Body of pancreas (tissue), 4 donors: ENCODE results near the gene SMAD2. TPM values are rescaled to one million over a fixed set of nuclear protein-coding genes. Genes with fewer than 3 reads are reported as not detected.
A peak's percentile ranks its signal among the peaks of the same experiment; 100 is the strongest.

Experiments
- ATAC-seq: fragments of 150-250 bp; one replicate; pipeline ENCODE4 v1.9.1; 2016
- DNase-seq, 4 donors: peaks; one replicate each; pipeline ENCODE4 v3.0.0-alpha.2; 2019
- H3K27ac ChIP-seq, 4 donors: fragments of 200-600 bp; sonication (generic); 1 replicate in 3 of 4; 2 replicates in 1 of 4; pipeline versions ENCODE4 v1.5.1 to v1.6.1; 2016 to 2019; ENCODE audit warnings: mild to moderate bottlenecking in 1 of 4, mixed read lengths in 1 of 4, moderate library complexity in 1 of 4
- H3K27me3 ChIP-seq, 2 donors: fragments of 200-600 bp; sonication (generic); one replicate each; pipeline ENCODE4 v1.6.0; 2016; ENCODE audit warnings: mild to moderate bottlenecking in 1 of 2
- H3K36me3 ChIP-seq, 2 donors: fragments of 200-600 bp; sonication (generic); replicated peaks in 1 of 2; 2 replicates each; pipeline ENCODE4 v1.5.1; 2016; ENCODE audit warnings: low read depth in 2 of 2; ENCODE audit not compliant: insufficient read depth in 1 of 2
- H3K4me1 ChIP-seq: fragments of 200-600 bp; sonication (generic); one replicate; pipeline ENCODE4 v1.6.0; 2016
- H3K4me3 ChIP-seq, 2 donors: fragments of 200-600 bp; sonication (generic); 1 replicate in 1 of 2; 2 replicates in 1 of 2; pipeline ENCODE4 v1.5.1; 2016 to 2019
- H3K9me3 ChIP-seq, 3 donors: fragments of 200-600 bp; sonication (generic); 1 replicate in 2 of 3; 2 replicates in 1 of 3; pipeline ENCODE4 v1.5.1; 2016
- POLR2A ChIP-seq, 3 donors: fragments of 450-650 bp; IDR thresholded peaks; one replicate each; pipeline ENCODE4 v1.6.1; 2016; ENCODE audit warnings: antibody characterized with exemption in 3 of 3, mild to moderate bottlenecking in 2 of 3
- WGBS, 2 donors: methylation state at CpG; one replicate each; pipeline ENCODE4 v1.1.5; 2017; 5-methylcytosine and 5-hydroxymethylcytosine counted together
- intact Hi-C: fragments of 100-400 bp; cut with DNase I; formaldehyde crosslinking; loops from one replicate; pipeline ENCODE4 v1.15.1; 2023
- total RNA-seq, 2 donors: library from RNA; depleted of rRNA; stranded (reverse); fragments of >200 nt; gene quantifications; one replicate each; pipeline ENCODE4 v1.1.0, GENCODE V29; 2016
- TF ChIP-seq, protein P1 (sequence below), 7 experiments: fragments of 450-650 bp in 4 of 7; fragments of 200-600 bp in 3 of 7; sonication (generic) in 3 of 7; IDR thresholded peaks; one replicate each; pipeline ENCODE4 v1.5.1; 2016 to 2019; ENCODE audit warnings: antibody characterized with exemption in 7 of 7

Gene SMAD2
- total RNA-seq, 2 donors from 2014 or later, result 9.6 to 19.7 TPM

DNA sequence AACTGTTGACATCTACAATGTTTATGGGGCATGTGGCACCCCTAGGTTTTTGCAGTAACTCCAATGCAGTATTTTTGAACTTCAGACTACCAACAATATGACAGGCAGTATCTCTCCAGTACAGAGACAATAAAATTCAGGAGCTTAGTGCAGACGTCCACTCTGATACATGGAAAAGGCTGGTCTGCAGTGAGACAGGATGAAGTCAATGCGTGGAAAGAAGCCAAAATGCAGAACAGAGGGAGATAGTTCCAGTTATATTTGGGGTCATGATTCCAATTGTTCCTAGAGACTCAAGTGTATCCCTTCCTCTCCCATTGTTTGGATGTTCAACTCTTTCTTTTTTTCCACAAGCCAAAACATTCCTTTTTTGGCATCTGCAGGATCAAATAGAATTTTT is 18.7 kb upstream of the SMAD2 start:
- no peak for ATAC-seq
- Histone ChIP-seq H3K4me1 (no peaks in the 10 kb centered on the region), H3K36me3 (no peaks in the 10 kb centered on the region), H3K4me3 (no peak overlapping the region), H3K9me3 (no peaks in the 10 kb centered on the region), H3K27me3 (no peaks in the 10 kb centered on the region), H3K27ac (no peak overlapping the region)
- intact Hi-C loops, result no loop called here
- no peak for DNase-seq
- 62 to 74% methylated on average over 2 of the region's 2 CpGs for WGBS, 2 donors
- no peak for TF ChIP-seq POLR2A (IDR thresholded peaks at IDR 0.05)
- TF ChIP-seq, protein P1, sequence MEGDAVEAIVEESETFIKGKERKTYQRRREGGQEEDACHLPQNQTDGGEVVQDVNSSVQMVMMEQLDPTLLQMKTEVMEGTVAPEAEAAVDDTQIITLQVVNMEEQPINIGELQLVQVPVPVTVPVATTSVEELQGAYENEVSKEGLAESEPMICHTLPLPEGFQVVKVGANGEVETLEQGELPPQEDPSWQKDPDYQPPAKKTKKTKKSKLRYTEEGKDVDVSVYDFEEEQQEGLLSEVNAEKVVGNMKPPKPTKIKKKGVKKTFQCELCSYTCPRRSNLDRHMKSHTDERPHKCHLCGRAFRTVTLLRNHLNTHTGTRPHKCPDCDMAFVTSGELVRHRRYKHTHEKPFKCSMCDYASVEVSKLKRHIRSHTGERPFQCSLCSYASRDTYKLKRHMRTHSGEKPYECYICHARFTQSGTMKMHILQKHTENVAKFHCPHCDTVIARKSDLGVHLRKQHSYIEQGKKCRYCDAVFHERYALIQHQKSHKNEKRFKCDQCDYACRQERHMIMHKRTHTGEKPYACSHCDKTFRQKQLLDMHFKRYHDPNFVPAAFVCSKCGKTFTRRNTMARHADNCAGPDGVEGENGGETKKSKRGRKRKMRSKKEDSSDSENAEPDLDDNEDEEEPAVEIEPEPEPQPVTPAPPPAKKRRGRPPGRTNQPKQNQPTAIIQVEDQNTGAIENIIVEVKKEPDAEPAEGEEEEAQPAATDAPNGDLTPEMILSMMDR (IDR thresholded peaks at IDR 0.05), result no peak

DNA sequence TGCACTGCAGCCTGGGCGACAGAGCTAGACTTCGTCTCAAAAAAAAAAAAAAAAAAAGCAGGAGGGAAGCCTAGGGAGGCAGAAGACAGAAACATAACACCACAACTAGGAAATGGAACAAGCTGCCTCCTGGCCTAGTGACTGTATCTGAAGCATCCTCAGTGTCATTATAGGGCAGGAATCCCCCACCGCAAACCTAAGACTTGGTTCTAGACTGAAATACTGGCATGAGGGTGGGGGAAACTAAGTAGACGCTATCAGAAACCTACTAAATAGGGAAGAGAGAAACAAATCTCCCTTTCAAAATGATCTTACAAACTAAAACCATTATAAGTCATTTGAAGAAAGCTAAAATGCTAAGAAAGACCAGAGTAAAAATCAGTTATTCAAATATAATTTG is 16.4 kb upstream of the SMAD2 start:
- 83 to 89% methylated on average over 4 of the region's 4 CpGs for WGBS, 2 donors
- TF ChIP-seq, protein P1 (IDR thresholded peaks at IDR 0.05), result no peak
- no peak for TF ChIP-seq POLR2A (IDR thresholded peaks at IDR 0.05)
- Histone ChIP-seq H3K27me3 (no peaks in the 10 kb centered on the region), H3K4me3 (no peak overlapping the region), H3K36me3 (no peaks in the 10 kb centered on the region), H3K27ac (no peak overlapping the region), H3K4me1 (no peaks in the 10 kb centered on the region), H3K9me3 (no peaks in the 10 kb centered on the region)
- intact Hi-C loops, result no loop called here
- ATAC-seq, result no peak
- no peak for DNase-seq

DNA sequence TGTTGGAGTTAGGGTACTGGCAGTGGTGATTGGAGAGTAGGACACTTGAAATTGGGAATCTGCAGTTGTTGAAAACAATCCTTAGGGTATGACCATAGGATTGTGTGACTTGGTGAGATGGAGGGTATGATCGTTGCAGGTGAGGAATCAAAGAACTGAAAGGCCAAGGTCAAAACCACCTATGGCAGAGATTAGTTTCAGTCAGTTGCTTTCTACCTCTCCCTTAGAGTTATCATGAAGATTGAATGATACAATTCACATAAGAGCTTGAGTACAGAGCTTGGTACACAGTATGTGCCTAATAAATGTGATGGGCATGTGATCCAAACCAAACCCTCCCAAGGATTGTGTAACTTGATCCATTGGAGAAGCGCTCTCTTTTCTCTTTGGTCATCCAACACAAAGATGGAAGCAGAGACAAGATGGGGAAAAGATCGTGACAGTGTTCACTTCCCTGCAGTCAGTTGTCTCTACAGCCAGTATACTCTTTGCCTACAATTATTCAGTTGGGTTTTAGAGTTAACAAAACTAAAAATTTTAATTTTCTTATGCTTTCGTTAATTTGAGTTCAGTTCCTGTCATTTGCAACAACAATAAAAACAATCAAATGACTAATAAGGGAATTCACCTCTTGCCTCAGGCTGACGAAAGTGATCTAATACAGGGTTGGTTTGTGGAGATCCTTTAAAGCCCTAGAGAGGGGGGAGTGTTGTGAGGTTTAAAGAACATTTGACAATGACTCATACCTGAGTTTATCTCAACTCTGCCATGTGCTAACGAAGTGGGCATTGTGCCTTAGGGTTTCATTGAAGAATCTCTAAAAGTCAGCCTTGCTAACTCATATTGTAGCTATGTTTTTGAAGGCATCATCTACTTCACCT is 14.8 kb upstream of the SMAD2 start:
- intact Hi-C loops, result no loop called here
- TF ChIP-seq, protein P1 (IDR thresholded peaks at IDR 0.05), result no peak
- TF ChIP-seq POLR2A (IDR thresholded peaks at IDR 0.05), result no peak
- ATAC-seq, result no peak
- Histone ChIP-seq H3K27ac (no peak overlapping the region), H3K4me1 (no peaks in the 10 kb centered on the region), H3K27me3 (no peaks in the 10 kb centered on the region), H3K4me3 (no peak overlapping the region), H3K36me3 (no peaks in the 10 kb centered on the region), H3K9me3 (no peaks in the 10 kb centered on the region)
- WGBS, 2 donors, result 61 to 67% methylated on average over 6 of the region's 6 CpGs
- DNase-seq, result peak in 2 of 4 donors; percentile 3 to 50

DNA sequence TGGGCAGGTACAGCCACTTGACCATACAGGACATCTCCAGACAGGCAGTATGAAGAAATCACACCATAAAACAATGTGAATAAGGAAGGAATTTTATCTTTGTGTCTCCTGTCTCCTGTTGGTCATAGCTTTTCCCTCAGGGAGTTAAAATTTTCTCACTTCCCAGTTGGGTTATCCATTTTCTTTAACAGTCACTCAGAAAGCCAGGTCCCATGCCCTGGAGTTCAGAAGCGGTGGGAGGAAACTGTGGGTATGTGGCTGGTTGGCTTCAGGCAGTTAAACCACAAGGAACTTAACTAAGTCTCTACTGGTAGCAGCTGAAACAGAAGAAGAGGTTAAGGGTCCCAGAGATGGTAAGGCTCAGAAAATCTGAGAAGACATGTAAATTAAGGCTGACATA is 6.5 kb upstream of the SMAD2 start:
- H3K36me3 ChIP-seq, result no peaks in the 10 kb centered on the region
- no peak for DNase-seq
- H3K4me1 ChIP-seq, result peaks cover 11% of the 10 kb centered on the region
- ATAC-seq, result no peak
- intact Hi-C loops, result no loop called here
- 82 to 89% methylated on average over 1 of the region's 1 CpG for WGBS, 2 donors
- H3K9me3 ChIP-seq, result no peaks in the 10 kb centered on the region
- no peaks in the 10 kb centered on the region for H3K27me3 ChIP-seq
- no peak overlapping the region for H3K4me3 ChIP-seq
- H3K27ac ChIP-seq, result no peak overlapping the region
- no peak for TF ChIP-seq POLR2A (IDR thresholded peaks at IDR 0.05)
- TF ChIP-seq, protein P1 (IDR thresholded peaks at IDR 0.05), result no peak
